Measurements from ENCODE around the gene FBLN2.

FBLN2 gene

GRCh38 chr3:13505147-13506130, 43.5 kb upstream of the FBLN2 start:
- no peak for TF ChIP-seq FOXM1 (IDR thresholded peaks at IDR 0.05; ENCODE audit: borderline replicate concordance, low read depth)
- TF ChIP-seq RAD21 (IDR thresholded peaks at IDR 0.05; ENCODE audit: low read depth) = no peak
- TF ChIP-seq NFIC (IDR thresholded peaks at IDR 0.05) = no peak
- TF ChIP-seq USF1 (IDR thresholded peaks at IDR 0.05) = no peak
- TF ChIP-seq TAF1 (IDR thresholded peaks at IDR 0.05; ENCODE audit: low read depth) = no peak
- no peak for TF ChIP-seq TEAD4 (IDR thresholded peaks at IDR 0.05)
- no peak for TF ChIP-seq EGR1 (IDR thresholded peaks at IDR 0.05)
- TF ChIP-seq YY1 (IDR thresholded peaks at IDR 0.05; ENCODE audit: low read depth) = no peak
- TF ChIP-seq CREB1 (IDR thresholded peaks at IDR 0.05; ENCODE audit: low read depth) = no peak
- TF ChIP-seq MAX (IDR thresholded peaks at IDR 0.05) = no peak
- TF ChIP-seq EP300 (IDR thresholded peaks at IDR 0.05; ENCODE audit: borderline replicate concordance) = no peak
- no peak for TF ChIP-seq TCF12 (IDR thresholded peaks at IDR 0.05; ENCODE audit: low read depth)
- no peak for TF ChIP-seq ZBTB7A (IDR thresholded peaks at IDR 0.05; ENCODE audit: low read depth)
- no peak for TF ChIP-seq CEBPB (IDR thresholded peaks at IDR 0.05)
- TF ChIP-seq, protein P1, sequence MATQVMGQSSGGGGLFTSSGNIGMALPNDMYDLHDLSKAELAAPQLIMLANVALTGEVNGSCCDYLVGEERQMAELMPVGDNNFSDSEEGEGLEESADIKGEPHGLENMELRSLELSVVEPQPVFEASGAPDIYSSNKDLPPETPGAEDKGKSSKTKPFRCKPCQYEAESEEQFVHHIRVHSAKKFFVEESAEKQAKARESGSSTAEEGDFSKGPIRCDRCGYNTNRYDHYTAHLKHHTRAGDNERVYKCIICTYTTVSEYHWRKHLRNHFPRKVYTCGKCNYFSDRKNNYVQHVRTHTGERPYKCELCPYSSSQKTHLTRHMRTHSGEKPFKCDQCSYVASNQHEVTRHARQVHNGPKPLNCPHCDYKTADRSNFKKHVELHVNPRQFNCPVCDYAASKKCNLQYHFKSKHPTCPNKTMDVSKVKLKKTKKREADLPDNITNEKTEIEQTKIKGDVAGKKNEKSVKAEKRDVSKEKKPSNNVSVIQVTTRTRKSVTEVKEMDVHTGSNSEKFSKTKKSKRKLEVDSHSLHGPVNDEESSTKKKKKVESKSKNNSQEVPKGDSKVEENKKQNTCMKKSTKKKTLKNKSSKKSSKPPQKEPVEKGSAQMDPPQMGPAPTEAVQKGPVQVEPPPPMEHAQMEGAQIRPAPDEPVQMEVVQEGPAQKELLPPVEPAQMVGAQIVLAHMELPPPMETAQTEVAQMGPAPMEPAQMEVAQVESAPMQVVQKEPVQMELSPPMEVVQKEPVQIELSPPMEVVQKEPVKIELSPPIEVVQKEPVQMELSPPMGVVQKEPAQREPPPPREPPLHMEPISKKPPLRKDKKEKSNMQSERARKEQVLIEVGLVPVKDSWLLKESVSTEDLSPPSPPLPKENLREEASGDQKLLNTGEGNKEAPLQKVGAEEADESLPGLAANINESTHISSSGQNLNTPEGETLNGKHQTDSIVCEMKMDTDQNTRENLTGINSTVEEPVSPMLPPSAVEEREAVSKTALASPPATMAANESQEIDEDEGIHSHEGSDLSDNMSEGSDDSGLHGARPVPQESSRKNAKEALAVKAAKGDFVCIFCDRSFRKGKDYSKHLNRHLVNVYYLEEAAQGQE (IDR thresholded peaks at IDR 0.05; ENCODE audit: low read depth) = no peak

GRCh38 chr3:13506239-13506638, 42.7 kb upstream of the FBLN2 start:
- no peak for TF ChIP-seq TCF12 (IDR thresholded peaks at IDR 0.05; ENCODE audit: low read depth)
- no peak for TF ChIP-seq TAF1 (IDR thresholded peaks at IDR 0.05; ENCODE audit: low read depth)

DNA sequence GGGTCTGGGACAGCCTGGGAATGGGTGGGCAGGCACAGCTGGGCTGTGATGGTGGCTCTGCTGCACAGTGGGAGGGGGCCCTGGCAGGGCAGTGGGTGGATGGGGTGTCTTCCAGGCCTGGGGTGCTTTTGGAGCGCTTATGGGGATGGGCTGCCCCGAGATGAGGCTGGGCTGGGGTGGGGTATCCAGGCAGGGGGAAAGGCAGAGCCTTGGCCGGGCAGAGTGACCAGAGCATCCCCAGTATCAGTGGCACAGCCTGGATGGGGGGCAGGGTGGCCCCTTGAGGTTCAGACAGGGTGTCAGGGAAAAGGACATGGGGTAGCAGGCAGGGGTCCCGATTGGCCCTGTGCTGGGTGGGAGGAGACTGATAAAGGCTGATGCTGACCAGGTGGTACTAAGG, 42.2 kb upstream of the FBLN2 start:
- no peak for TF ChIP-seq TAF1 (IDR thresholded peaks at IDR 0.05; ENCODE audit: low read depth)
- TF ChIP-seq USF1 (IDR thresholded peaks at IDR 0.05) = no peak
- no peak for TF ChIP-seq CREB1 (IDR thresholded peaks at IDR 0.05; ENCODE audit: low read depth)
- TF ChIP-seq RAD21 (IDR thresholded peaks at IDR 0.05; ENCODE audit: low read depth) = no peak
- no peak for TF ChIP-seq MAX (IDR thresholded peaks at IDR 0.05)
- TF ChIP-seq FOXM1 (IDR thresholded peaks at IDR 0.05; ENCODE audit: borderline replicate concordance, low read depth) = no peak
- TF ChIP-seq TCF12 (IDR thresholded peaks at IDR 0.05; ENCODE audit: low read depth) = no peak
- no peak for TF ChIP-seq EP300 (IDR thresholded peaks at IDR 0.05; ENCODE audit: borderline replicate concordance)
- TF ChIP-seq, protein P1 (IDR thresholded peaks at IDR 0.05; ENCODE audit: low read depth) = no peak
- no peak for TF ChIP-seq YY1 (IDR thresholded peaks at IDR 0.05; ENCODE audit: low read depth)
- TF ChIP-seq NFIC (IDR thresholded peaks at IDR 0.05) = no peak

DNA sequence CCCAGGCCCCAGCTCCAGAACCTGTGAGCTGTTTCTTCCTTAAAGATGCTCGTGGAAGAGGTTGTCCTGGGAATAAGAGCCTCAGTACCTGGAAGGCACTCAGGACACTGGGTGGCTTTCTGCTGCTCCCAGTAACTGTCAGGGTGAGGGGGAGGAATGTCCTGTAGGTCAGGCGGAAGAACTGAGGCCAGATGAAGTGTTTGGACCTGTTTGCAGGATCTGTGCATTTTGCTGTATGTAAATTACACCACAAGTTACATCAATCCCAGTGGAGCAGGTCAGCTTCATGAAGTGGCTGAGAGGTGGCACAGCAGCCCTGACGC, 41.7 kb upstream of the FBLN2 start:
- TF ChIP-seq TEAD4 (IDR thresholded peaks at IDR 0.05) = no peak
- TF ChIP-seq EP300 (IDR thresholded peaks at IDR 0.05; ENCODE audit: borderline replicate concordance) = no peak
- no peak for TF ChIP-seq NFIC (IDR thresholded peaks at IDR 0.05)
- no peak for TF ChIP-seq MAX (IDR thresholded peaks at IDR 0.05)
- no peak for TF ChIP-seq USF1 (IDR thresholded peaks at IDR 0.05)
- TF ChIP-seq RAD21 (IDR thresholded peaks at IDR 0.05; ENCODE audit: low read depth) = no peak
- TF ChIP-seq CEBPB (IDR thresholded peaks at IDR 0.05) = no peak
- TF ChIP-seq YY1 (IDR thresholded peaks at IDR 0.05; ENCODE audit: low read depth) = no peak
- TF ChIP-seq, protein P1 (IDR thresholded peaks at IDR 0.05; ENCODE audit: low read depth) = no peak
- no peak for TF ChIP-seq TAF1 (IDR thresholded peaks at IDR 0.05; ENCODE audit: low read depth)
